HepG2 (cell line): Measurements from ENCODE around the gene CCDC183. TPM values are rescaled to one million over a fixed set of nuclear protein-coding genes. Genes with fewer than 3 reads are reported as not detected.
A peak's percentile ranks its signal among the peaks of the same experiment; 100 is the strongest.

Experiments used
- ARHGAP35 ChIP-seq: sonication (generic); formaldehyde crosslinking; IDR thresholded peaks from 2 replicates; pipeline ENCODE4 v1.9.0; 2022; ENCODE audit warnings: mild to moderate bottlenecking, inconsistent platforms, moderate library complexity, missing genetic modification reagents, borderline replicate concordance
- BCL6 ChIP-seq: IDR thresholded peaks from 2 replicates; pipeline ENCODE4 v1.6.1; 2016; ENCODE audit warnings: missing genetic modification reagents, missing compliant biosample characterization
- CBX1 ChIP-seq: IDR thresholded peaks from one replicate; pipeline ENCODE4 v1.6.1; 2016; ENCODE audit warnings: antibody characterized with exemption, low read depth
- HOXD1 ChIP-seq: sonication (generic); formaldehyde crosslinking; IDR thresholded peaks from 2 replicates; pipeline ENCODE4 v1.5.0; 2020; ENCODE audit warnings: missing genetic modification reagents
- MBNL3 ChIP-seq: fragments of 250-450 bp; sonication (Bioruptor Pico); conservative IDR thresholded peaks from 2 replicates; pipeline ENCODE4 v1.8.0; 2022; ENCODE audit warnings: mild to moderate bottlenecking, inconsistent platforms
- MYC ChIP-seq: sonication (generic); formaldehyde crosslinking; IDR thresholded peaks from 2 replicates; pipeline ENCODE4 v1.9.0; 2021; ENCODE audit warnings: missing genetic modification reagents, borderline replicate concordance
- NFYC ChIP-seq: IDR thresholded peaks from 2 replicates; pipeline ENCODE4 v1.6.1; 2016; ENCODE audit warnings: missing genetic modification reagents, missing compliant biosample characterization
- NKX3-1 ChIP-seq: sonication (generic); formaldehyde crosslinking; IDR thresholded peaks from 2 replicates; pipeline ENCODE4 v1.5.0; 2020; ENCODE audit warnings: missing genetic modification reagents
- RELA ChIP-seq: sonication (generic); formaldehyde crosslinking; IDR thresholded peaks from 2 replicates; pipeline ENCODE4 v1.4.0; 2020; ENCODE audit warnings: missing genetic modification reagents
- ZBTB7A ChIP-seq: sonication (generic); formaldehyde crosslinking; IDR thresholded peaks from 2 replicates; pipeline ENCODE4 v1.8.0; 2022; ENCODE audit warnings: mild to moderate bottlenecking, missing genetic modification reagents
- ZFP1 ChIP-seq: IDR thresholded peaks from 2 replicates; pipeline ENCODE4 v1.6.1; 2016
- ZFP36L1 ChIP-seq: sonication (generic); formaldehyde crosslinking; IDR thresholded peaks from 2 replicates; pipeline ENCODE4 v1.8.0; 2022; ENCODE audit warnings: mild to moderate bottlenecking, missing genetic modification reagents, moderate library complexity
- ZNF549 ChIP-seq: sonication (generic); formaldehyde crosslinking; IDR thresholded peaks from 2 replicates; pipeline ENCODE4 v1.5.0; 2020; ENCODE audit warnings: missing genetic modification reagents
- ZNF678 ChIP-seq: sonication (generic); formaldehyde crosslinking; IDR thresholded peaks from 2 replicates; pipeline ENCODE4 v1.4.0; 2020; ENCODE audit warnings: mild to moderate bottlenecking, missing genetic modification reagents
- ZNF773 ChIP-seq: sonication (generic); formaldehyde crosslinking; IDR thresholded peaks from 2 replicates; pipeline ENCODE4 v1.4.0; 2020; ENCODE audit warnings: missing genetic modification reagents, borderline replicate concordance
- ZNF841 ChIP-seq: sonication (generic); formaldehyde crosslinking; IDR thresholded peaks from 2 replicates; pipeline ENCODE4 v1.8.1; 2023; ENCODE audit warnings: missing genetic modification reagents, borderline replicate concordance
- ZSCAN20 ChIP-seq: sonication (generic); formaldehyde crosslinking; IDR thresholded peaks from 2 replicates; pipeline ENCODE4 v1.4.0; 2020; ENCODE audit warnings: missing genetic modification reagents, mild to moderate bottlenecking, borderline replicate concordance
- polyA plus RNA-seq, 8 experiments: library from polyadenylated mRNA; depleted of rRNA in 3 of 8; stranded (reverse) in 7 of 8; unstranded in 1 of 8; fragments of >200 nt; fragmentation: Illumina TruSeq in 4 of 8; extraction: Trizol in 4 of 8; gene quantifications; 2 replicates each; pipeline versions ENCODE4 v1.2.1 to v1.2.3, GENCODE V29; 2011 to 2016; ENCODE audit warnings: low read depth in 4 of 8, missing spikeins in 1 of 8, mixed read lengths in 1 of 8; ENCODE audit not compliant: insufficient read depth in 1 of 8
- total RNA-seq, 5 experiments: library from RNA; depleted of rRNA; stranded (reverse); fragments of >200 nt; fragmentation: Illumina TruSeq; extraction: Trizol; gene quantifications; 2 replicates each; pipeline ENCODE4 v1.2.3, GENCODE V29; 2016; ENCODE audit warnings: low read depth in 1 of 5
- TF ChIP-seq, protein P1 (sequence below): sonication (generic); formaldehyde crosslinking; IDR thresholded peaks from 2 replicates; pipeline ENCODE4 v1.5.0; 2020; ENCODE audit warnings: mild to moderate bottlenecking, missing genetic modification reagents, borderline replicate concordance
- TF ChIP-seq, protein P2 (sequence below): sonication (generic); formaldehyde crosslinking; IDR thresholded peaks from 2 replicates; pipeline ENCODE4 v1.4.0; 2020; ENCODE audit warnings: low read depth, mild to moderate bottlenecking, missing genetic modification reagents
- TF ChIP-seq, protein P3 (sequence below): sonication (generic); formaldehyde crosslinking; conservative IDR thresholded peaks from 2 replicates; pipeline ENCODE4 v1.4.0; 2020; ENCODE audit warnings: missing genetic modification reagents

Gene CCDC183
- total and polyA plus RNA-seq, 2 of the 13 experiments (the other 11 are each of a cell fraction or from before 2014, with no cell fraction given): 5.0 to 66.4 TPM

DNA sequence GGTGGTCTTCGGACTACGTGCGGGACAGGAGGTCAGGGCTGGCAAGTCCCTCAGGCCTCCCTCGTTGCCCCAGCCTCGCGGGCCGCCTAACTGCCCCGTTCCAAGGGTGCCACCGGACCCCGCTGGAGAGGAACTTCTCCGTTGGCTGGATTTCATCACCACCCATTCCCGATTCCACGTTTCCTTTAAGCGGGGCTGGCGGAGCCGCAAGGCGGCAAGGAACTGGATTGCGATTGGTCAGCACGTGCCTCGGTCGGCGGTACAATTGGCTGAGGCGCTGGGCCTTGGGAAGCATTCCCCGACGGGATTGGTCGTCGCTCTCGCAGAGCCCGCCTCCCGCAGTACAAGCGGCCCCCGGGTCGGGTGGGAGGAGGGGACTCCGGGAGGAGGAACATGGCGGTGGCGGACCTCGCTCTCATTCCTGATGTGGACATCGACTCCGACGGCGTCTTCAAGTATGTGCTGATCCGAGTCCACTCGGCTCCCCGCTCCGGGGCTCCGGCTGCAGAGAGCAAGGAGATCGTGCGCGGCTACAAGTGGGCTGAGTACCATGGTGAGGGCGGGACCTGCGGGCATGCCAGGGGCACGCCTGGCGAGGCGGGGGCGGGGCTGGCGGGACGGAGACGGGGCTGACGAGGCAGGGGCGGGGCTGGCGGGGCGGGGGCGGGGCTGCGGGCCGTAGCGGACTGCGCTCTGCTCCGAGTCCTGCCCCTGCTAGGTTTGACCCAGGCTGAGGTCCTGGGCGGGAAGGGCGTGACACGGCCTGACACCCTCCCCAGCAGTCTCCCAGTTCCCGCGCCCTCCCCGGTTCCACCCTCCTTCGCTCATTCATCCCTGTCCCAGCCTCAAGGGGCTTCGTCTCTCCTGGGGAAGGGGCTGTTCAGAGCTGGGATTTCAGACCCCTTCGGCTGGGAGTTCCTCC is 53.2 kb downstream of the CCDC183 start, which contains the start of gene PHPT1 (continued):
- TF ChIP-seq, protein P1, sequence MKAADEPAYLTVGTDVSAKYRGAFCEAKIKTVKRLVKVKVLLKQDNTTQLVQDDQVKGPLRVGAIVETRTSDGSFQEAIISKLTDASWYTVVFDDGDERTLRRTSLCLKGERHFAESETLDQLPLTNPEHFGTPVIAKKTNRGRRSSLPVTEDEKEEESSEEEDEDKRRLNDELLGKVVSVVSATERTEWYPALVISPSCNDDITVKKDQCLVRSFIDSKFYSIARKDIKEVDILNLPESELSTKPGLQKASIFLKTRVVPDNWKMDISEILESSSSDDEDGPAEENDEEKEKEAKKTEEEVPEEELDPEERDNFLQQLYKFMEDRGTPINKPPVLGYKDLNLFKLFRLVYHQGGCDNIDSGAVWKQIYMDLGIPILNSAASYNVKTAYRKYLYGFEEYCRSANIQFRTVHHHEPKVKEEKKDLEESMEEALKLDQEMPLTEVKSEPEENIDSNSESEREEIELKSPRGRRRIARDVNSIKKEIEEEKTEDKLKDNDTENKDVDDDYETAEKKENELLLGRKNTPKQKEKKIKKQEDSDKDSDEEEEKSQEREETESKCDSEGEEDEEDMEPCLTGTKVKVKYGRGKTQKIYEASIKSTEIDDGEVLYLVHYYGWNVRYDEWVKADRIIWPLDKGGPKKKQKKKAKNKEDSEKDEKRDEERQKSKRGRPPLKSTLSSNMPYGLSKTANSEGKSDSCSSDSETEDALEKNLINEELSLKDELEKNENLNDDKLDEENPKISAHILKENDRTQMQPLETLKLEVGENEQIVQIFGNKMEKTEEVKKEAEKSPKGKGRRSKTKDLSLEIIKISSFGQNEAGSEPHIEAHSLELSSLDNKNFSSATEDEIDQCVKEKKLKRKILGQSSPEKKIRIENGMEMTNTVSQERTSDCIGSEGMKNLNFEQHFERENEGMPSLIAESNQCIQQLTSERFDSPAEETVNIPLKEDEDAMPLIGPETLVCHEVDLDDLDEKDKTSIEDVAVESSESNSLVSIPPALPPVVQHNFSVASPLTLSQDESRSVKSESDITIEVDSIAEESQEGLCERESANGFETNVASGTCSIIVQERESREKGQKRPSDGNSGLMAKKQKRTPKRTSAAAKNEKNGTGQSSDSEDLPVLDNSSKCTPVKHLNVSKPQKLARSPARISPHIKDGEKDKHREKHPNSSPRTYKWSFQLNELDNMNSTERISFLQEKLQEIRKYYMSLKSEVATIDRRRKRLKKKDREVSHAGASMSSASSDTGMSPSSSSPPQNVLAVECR (CRISPR knock-in tag): peak; percentile 80
- TF ChIP-seq HOXD1 (CRISPR knock-in tag) (peak; percentile 81; the same call in 1 of the 2 replicates), ZNF841 (peak; percentile 14; the same call in 1 of the 2 replicates), ZNF773 (CRISPR knock-in tag) (peak; percentile 65; the same call in 1 of the 2 replicates), CBX1 (peak; percentile 84), ZSCAN20 (CRISPR knock-in tag) (no peak; the same call in 1 of the 2 replicates), ZFP1 (CRISPR knock-in tag) (peak; percentile 72; the same call in 1 of the 2 replicates), ZFP36L1 (CRISPR knock-in tag) (no peak; the same call in 1 of the 2 replicates), MYC (CRISPR knock-in tag) (peak; percentile 88), MBNL3 (CRISPR knock-in tag) (no peak), ZBTB7A (CRISPR knock-in tag) (no peak), ZNF549 (CRISPR knock-in tag) (no peak), NFYC (peak; percentile 99), RELA (CRISPR knock-in tag) (peak; percentile 81; the same call in 1 of the 2 replicates), BCL6 (CRISPR knock-in tag) (no peak; the same call in 1 of the 2 replicates), NKX3-1 (CRISPR knock-in tag) (0 out of 2 replicates have a peak, but pooled peaks have one; percentile 66), ARHGAP35 (CRISPR knock-in tag) (no peak), ZNF678 (CRISPR knock-in tag) (no peak)
- TF ChIP-seq, protein P2, sequence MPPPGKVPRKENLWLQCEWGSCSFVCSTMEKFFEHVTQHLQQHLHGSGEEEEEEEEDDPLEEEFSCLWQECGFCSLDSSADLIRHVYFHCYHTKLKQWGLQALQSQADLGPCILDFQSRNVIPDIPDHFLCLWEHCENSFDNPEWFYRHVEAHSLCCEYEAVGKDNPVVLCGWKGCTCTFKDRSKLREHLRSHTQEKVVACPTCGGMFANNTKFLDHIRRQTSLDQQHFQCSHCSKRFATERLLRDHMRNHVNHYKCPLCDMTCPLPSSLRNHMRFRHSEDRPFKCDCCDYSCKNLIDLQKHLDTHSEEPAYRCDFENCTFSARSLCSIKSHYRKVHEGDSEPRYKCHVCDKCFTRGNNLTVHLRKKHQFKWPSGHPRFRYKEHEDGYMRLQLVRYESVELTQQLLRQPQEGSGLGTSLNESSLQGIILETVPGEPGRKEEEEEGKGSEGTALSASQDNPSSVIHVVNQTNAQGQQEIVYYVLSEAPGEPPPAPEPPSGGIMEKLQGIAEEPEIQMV (CRISPR knock-in tag): peak; percentile 83; the same call in 1 of the 2 replicates
- TF ChIP-seq, protein P3, sequence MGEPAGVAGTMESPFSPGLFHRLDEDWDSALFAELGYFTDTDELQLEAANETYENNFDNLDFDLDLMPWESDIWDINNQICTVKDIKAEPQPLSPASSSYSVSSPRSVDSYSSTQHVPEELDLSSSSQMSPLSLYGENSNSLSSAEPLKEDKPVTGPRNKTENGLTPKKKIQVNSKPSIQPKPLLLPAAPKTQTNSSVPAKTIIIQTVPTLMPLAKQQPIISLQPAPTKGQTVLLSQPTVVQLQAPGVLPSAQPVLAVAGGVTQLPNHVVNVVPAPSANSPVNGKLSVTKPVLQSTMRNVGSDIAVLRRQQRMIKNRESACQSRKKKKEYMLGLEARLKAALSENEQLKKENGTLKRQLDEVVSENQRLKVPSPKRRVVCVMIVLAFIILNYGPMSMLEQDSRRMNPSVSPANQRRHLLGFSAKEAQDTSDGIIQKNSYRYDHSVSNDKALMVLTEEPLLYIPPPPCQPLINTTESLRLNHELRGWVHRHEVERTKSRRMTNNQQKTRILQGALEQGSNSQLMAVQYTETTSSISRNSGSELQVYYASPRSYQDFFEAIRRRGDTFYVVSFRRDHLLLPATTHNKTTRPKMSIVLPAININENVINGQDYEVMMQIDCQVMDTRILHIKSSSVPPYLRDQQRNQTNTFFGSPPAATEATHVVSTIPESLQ (CRISPR knock-in tag): 0 out of 2 replicates have a peak, but pooled peaks have one; percentile 49
